Thyroid gland (tissue), 4 donors: ENCODE results near the gene INO80B. TPM values are rescaled to one million over a fixed set of nuclear protein-coding genes. Genes with fewer than 3 reads are reported as not detected.

Experiments used
- DNase-seq, 2 donors: peaks; one replicate each; pipeline ENCODE4 v3.0.0-alpha.2; 2019
- H3K27ac ChIP-seq, 3 donors: fragments of 200-600 bp; sonication (generic); 1 replicate in 2 of 3; 2 replicates in 1 of 3; pipeline ENCODE4 v1.5.1; 2016 to 2019; ENCODE audit warnings: mild to moderate bottlenecking in 1 of 3, moderate library complexity in 1 of 3
- H3K27me3 ChIP-seq: fragments of 200-600 bp; sonication (generic); one replicate; pipeline ENCODE4 v1.5.1; 2019
- H3K36me3 ChIP-seq, 2 donors: fragments of 200-600 bp; sonication (generic); one replicate each; pipeline ENCODE4 v1.5.1; 2016 to 2019
- H3K4me1 ChIP-seq, 2 donors: fragments of 200-600 bp; sonication (generic); one replicate each; pipeline ENCODE4 v1.5.1; 2017 to 2019
- H3K4me3 ChIP-seq, 3 donors: fragments of 200-600 bp; sonication (generic); replicated peaks in 1 of 3; 1 replicate in 2 of 3; 2 replicates in 1 of 3; pipeline ENCODE4 v1.5.1; 2016; ENCODE audit warnings: mild to moderate bottlenecking in 1 of 3
- H3K9me3 ChIP-seq: fragments of 200-600 bp; sonication (generic); one replicate; pipeline ENCODE4 v1.5.1; 2017
- POLR2A ChIP-seq, 2 donors: fragments of 450-650 bp; IDR thresholded peaks; one replicate each; pipeline ENCODE4 v1.6.1; 2017; ENCODE audit warnings: antibody characterized with exemption in 2 of 2, mild to moderate bottlenecking in 2 of 2, moderate library complexity in 1 of 2
- WGBS, 2 donors: methylation state at CpG; one replicate each; pipeline ENCODE4 v1.1.5; 2017; 5-methylcytosine and 5-hydroxymethylcytosine counted together
- intact Hi-C: fragments of 100-400 bp; cut with DNase I; formaldehyde crosslinking; loops from one replicate; pipeline ENCODE4 v1.15.1; 2023
- total RNA-seq, 4 donors: library from RNA; depleted of rRNA; stranded (reverse); fragments of >200 nt; gene quantifications; one replicate each; pipeline ENCODE4 v1.2.3, GENCODE V29; 2016
- TF ChIP-seq, protein P1 (sequence below), 6 experiments: fragments of 200-600 bp in 3 of 6; fragments of 450-650 bp in 3 of 6; sonication (generic) in 3 of 6; IDR thresholded peaks; one replicate each; pipeline ENCODE4 v1.5.1; 2016 to 2019; ENCODE audit warnings: antibody characterized with exemption in 6 of 6, mild to moderate bottlenecking in 2 of 6, inconsistent platforms in 1 of 6, moderate library complexity in 1 of 6

The INO80B gene
- total RNA-seq, 4 donors from 2014 or later: 19.9 to 74.4 (median 46.1) TPM

- peaks cover 8 to 9% of the 10 kb centered on the region in 2 donors for H3K4me1 ChIP-seq
- peak; percentile 82 to 85 for DNase-seq
- peaks cover 0 to 5% of the 10 kb centered on the region in 2 donors for H3K36me3 ChIP-seq
- peak within 1 kb of the TSS; percentile 51 to 85 (median 67) for H3K4me3 ChIP-seq
- TF ChIP-seq POLR2A (IDR thresholded peaks at IDR 0.05): peak in 1 of 2 donors; percentile 51
- TF ChIP-seq, protein P1, sequence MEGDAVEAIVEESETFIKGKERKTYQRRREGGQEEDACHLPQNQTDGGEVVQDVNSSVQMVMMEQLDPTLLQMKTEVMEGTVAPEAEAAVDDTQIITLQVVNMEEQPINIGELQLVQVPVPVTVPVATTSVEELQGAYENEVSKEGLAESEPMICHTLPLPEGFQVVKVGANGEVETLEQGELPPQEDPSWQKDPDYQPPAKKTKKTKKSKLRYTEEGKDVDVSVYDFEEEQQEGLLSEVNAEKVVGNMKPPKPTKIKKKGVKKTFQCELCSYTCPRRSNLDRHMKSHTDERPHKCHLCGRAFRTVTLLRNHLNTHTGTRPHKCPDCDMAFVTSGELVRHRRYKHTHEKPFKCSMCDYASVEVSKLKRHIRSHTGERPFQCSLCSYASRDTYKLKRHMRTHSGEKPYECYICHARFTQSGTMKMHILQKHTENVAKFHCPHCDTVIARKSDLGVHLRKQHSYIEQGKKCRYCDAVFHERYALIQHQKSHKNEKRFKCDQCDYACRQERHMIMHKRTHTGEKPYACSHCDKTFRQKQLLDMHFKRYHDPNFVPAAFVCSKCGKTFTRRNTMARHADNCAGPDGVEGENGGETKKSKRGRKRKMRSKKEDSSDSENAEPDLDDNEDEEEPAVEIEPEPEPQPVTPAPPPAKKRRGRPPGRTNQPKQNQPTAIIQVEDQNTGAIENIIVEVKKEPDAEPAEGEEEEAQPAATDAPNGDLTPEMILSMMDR (IDR thresholded peaks at IDR 0.05): no peak
- H3K9me3 ChIP-seq: no peaks in the 10 kb centered on the region
- H3K27ac ChIP-seq: peak within 1 kb of the TSS in 2 of 3 donors; percentile 11 to 64
- no peaks in the 10 kb centered on the region for H3K27me3 ChIP-seq
- 1 to 2% methylated on average over 13 of the region's 57 CpGs for WGBS, 2 donors
- intact Hi-C loops: no loop called here
Observed at GRCh38 chr2:74421221-74421870, 33.5 kb upstream of the INO80B start, which contains the start of the genes C2orf81 and WDR54. C2orf81 (minus strand) TSS chr2:74421619; CDS start chr2:74421560, 59 bp downstream. WDR54 (plus strand) TSS chr2:74421730; CDS start chr2:74422154, 424 bp downstream.

- Histone ChIP-seq H3K9me3 (no peaks in the 10 kb centered on the region), H3K27me3 (no peaks in the 10 kb centered on the region), H3K4me1 (peaks cover 8 to 9% of the 10 kb centered on the region in 2 donors), H3K4me3 (no peak overlapping the region), H3K36me3 (peaks cover 8 to 12% of the 10 kb centered on the region in 2 donors), H3K27ac (no peak overlapping the region)
- no peak for TF ChIP-seq POLR2A (IDR thresholded peaks at IDR 0.05)
- TF ChIP-seq, protein P1 (IDR thresholded peaks at IDR 0.05): no peak
- intact Hi-C loops: no loop called here
- 79 to 80% methylated on average over 9 of the region's 9 CpGs for WGBS, 2 donors
- no peak for DNase-seq
Observed at GRCh38 chr2:74423231-74424095, 31.4 kb upstream of the INO80B start.

GRCh38 chr2:74424139-74424992 is 30.5 kb upstream of the INO80B start:
- intact Hi-C loops: no loop called here
- H3K4me3 ChIP-seq: no peak overlapping the region
- H3K36me3 ChIP-seq: peaks cover 17 to 19% of the 10 kb centered on the region in 2 donors
- H3K4me1 ChIP-seq: peaks cover 8 to 9% of the 10 kb centered on the region in 2 donors
- 87 to 93% methylated on average over 5 of the region's 5 CpGs for WGBS, 2 donors
- no peak overlapping the region for H3K27ac ChIP-seq
- no peaks in the 10 kb centered on the region for H3K9me3 ChIP-seq
- no peak for DNase-seq
- TF ChIP-seq, protein P1 (IDR thresholded peaks at IDR 0.05): no peak
- no peak for TF ChIP-seq POLR2A (IDR thresholded peaks at IDR 0.05)
- no peaks in the 10 kb centered on the region for H3K27me3 ChIP-seq

DNA sequence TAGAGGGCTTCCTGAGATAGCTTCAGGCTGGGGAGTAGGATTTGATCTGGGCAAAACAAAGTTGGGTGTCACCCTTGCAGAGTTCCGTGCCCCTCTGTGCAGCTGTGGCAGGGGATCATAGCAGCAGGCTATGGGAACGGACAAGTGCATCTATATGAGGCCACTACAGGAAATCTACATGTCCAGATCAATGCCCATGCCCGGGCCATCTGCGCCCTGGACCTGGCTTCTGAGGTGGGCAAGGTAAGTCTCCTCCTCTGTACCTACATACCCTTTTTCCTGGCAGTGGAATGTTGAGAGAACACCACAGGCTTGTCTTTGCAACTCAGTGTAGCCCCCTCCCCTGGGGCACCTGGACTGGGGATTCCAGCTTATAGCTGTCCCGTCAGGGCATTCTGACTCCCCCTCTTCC is 29.9 kb upstream of the INO80B start:
- Histone ChIP-seq H3K36me3 (peaks cover 22 to 26% of the 10 kb centered on the region in 2 donors), H3K4me3 (no peak overlapping the region), H3K4me1 (peaks cover 8 to 9% of the 10 kb centered on the region in 2 donors), H3K27me3 (no peaks in the 10 kb centered on the region), H3K27ac (no peak overlapping the region), H3K9me3 (no peaks in the 10 kb centered on the region)
- TF ChIP-seq, protein P1 (IDR thresholded peaks at IDR 0.05): no peak
- no peak for TF ChIP-seq POLR2A (IDR thresholded peaks at IDR 0.05)
- no peak for DNase-seq
- intact Hi-C loops: no loop called here
- WGBS, 2 donors: 64 to 86% methylated on average over 2 to 5 of the region's 5 CpGs
